Astrocyte of the spinal cord (primary cell): ENCODE results near the gene KRTAP2-2.

Source experiments
- DNase-seq: peaks from one replicate; pipeline ENCODE4 v3.0.0; 2011; ENCODE audit warnings: low read depth, low spot score
- H3K4me3 ChIP-seq: 2 replicates; pipeline ENCODE4 v1.5.1; 2011; ENCODE audit warnings: low read depth, mild to moderate bottlenecking, low read length, moderate library complexity
- in situ Hi-C: cut with HindIII; loops from 2 replicates; pipeline ENCODE4 v1.10.0; 2017; ENCODE audit warnings: low sequenced_read_pairs
- TF ChIP-seq, protein P1 (sequence below): IDR thresholded peaks from 2 replicates; pipeline ENCODE4 v1.5.1; 2012; ENCODE audit warnings: low read depth, mild to moderate bottlenecking, low read length, inconsistent platforms

KRTAP2-2 gene

GRCh38 chr17:41016578-41017215 is 38.3 kb downstream of the KRTAP2-2 start:
- in situ Hi-C loops, result no loop called here
- H3K4me3 ChIP-seq, result no peak overlapping the region
- TF ChIP-seq, protein P1, sequence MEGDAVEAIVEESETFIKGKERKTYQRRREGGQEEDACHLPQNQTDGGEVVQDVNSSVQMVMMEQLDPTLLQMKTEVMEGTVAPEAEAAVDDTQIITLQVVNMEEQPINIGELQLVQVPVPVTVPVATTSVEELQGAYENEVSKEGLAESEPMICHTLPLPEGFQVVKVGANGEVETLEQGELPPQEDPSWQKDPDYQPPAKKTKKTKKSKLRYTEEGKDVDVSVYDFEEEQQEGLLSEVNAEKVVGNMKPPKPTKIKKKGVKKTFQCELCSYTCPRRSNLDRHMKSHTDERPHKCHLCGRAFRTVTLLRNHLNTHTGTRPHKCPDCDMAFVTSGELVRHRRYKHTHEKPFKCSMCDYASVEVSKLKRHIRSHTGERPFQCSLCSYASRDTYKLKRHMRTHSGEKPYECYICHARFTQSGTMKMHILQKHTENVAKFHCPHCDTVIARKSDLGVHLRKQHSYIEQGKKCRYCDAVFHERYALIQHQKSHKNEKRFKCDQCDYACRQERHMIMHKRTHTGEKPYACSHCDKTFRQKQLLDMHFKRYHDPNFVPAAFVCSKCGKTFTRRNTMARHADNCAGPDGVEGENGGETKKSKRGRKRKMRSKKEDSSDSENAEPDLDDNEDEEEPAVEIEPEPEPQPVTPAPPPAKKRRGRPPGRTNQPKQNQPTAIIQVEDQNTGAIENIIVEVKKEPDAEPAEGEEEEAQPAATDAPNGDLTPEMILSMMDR, result no peak
- no peak for DNase-seq

GRCh38 chr17:41015454-41015853 is 39.6 kb downstream of the KRTAP2-2 start:
- TF ChIP-seq, protein P1, result no peak
- in situ Hi-C loops, result no loop called here
- DNase-seq, result no peak
- no peak overlapping the region for H3K4me3 ChIP-seq

DNA sequence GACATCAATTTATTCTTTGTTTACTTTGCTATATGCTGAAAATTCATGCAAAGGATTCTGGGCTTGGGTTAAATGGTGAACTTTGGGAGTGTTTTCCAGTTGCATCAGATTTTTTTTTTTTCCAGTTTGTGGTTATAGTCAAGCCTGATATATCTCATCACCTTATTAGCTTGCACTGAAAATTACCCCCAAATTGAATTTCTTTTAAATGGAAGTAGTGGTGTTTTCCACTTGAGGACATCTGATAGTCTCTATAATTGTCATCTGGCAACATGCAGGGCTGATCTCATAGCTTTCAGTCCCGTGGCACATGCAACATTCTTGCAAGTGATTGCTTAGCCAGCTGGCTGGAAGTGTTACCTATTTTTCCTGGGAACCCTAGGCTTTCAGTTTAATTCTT is 41.4 kb downstream of the KRTAP2-2 start:
- no peak overlapping the region for H3K4me3 ChIP-seq
- in situ Hi-C loops, result no loop called here
- TF ChIP-seq, protein P1, result no peak
- no peak for DNase-seq

DNA sequence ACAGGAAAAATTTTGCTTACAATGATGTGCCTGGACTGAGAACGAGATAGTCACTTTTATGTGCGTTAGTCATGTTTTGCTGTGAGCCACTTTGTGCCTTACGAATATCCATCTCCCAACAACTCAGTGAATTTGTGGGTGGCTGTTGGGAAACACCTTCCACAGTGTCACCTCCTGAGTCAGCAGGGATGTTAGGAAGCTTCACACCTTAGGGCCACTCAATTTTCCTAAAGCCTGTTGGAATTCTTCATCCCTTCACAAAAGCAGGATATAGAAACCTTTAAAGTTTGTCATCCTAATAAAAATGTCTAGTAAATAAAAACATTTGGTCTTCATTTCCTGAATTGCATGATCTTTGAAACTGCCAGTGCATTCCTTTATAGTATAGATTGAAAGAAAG is 41.8 kb downstream of the KRTAP2-2 start:
- DNase-seq, result no peak
- in situ Hi-C loops, result no loop called here
- TF ChIP-seq, protein P1, result no peak
- no peak overlapping the region for H3K4me3 ChIP-seq

GRCh38 chr17:41012326-41013120 is 42.5 kb downstream of the KRTAP2-2 start:
- in situ Hi-C loops, result no loop called here
- no peak for DNase-seq
- H3K4me3 ChIP-seq, result no peak overlapping the region
- TF ChIP-seq, protein P1, result no peak

- DNase-seq, result no peak
- no peak overlapping the region for H3K4me3 ChIP-seq
- in situ Hi-C loops, result no loop called here
- TF ChIP-seq, protein P1, result no peak
Measured at GRCh38 chr17:41010441-41010840, 44.6 kb downstream of the KRTAP2-2 start.
